ENCODE data around the gene ATP8B4. TPM values are rescaled to one million over a fixed set of nuclear protein-coding genes. Genes with fewer than 3 reads are reported as not detected.
A peak's percentile ranks its signal among the peaks of the same experiment; 100 is the strongest.

The ATP8B4 gene
- total RNA-seq, 4 donors from 2014 or later = 2.7 to 6.3 (median 3.7) TPM

DNA sequence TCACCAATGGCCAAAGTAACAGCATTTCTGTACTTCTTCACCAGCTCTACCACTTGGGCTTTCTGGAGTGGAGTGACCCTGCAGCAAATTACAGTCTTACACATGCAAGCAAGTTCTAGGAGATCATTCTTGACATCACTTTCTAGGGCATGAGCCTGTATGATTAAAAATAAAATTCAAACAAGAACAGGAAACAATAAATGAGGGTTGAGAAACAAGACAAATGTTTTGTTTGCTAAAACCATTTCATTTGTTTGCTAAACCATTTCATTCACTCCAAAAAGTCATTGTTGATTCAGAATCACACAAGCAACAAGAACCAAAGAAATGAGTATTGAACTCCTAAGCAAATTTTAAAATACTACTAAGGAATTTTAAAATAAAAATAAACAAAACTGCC, 220.9 kb downstream of the ATP8B4 start:
- no peak for TF ChIP-seq EP300 (IDR thresholded peaks at IDR 0.05)
- no peak for TF ChIP-seq POLR2AphosphoS5 (IDR thresholded peaks at IDR 0.05)
- TF ChIP-seq, protein P1, sequence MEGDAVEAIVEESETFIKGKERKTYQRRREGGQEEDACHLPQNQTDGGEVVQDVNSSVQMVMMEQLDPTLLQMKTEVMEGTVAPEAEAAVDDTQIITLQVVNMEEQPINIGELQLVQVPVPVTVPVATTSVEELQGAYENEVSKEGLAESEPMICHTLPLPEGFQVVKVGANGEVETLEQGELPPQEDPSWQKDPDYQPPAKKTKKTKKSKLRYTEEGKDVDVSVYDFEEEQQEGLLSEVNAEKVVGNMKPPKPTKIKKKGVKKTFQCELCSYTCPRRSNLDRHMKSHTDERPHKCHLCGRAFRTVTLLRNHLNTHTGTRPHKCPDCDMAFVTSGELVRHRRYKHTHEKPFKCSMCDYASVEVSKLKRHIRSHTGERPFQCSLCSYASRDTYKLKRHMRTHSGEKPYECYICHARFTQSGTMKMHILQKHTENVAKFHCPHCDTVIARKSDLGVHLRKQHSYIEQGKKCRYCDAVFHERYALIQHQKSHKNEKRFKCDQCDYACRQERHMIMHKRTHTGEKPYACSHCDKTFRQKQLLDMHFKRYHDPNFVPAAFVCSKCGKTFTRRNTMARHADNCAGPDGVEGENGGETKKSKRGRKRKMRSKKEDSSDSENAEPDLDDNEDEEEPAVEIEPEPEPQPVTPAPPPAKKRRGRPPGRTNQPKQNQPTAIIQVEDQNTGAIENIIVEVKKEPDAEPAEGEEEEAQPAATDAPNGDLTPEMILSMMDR (IDR thresholded peaks at IDR 0.05) = no peak
- no peak for TF ChIP-seq POLR2A (IDR thresholded peaks at IDR 0.05; ENCODE audit: low read depth)
- intact Hi-C loops (cut with DNase I) = no loop called here
- no peak for DNase-seq (ENCODE audit: extremely low spot score)
- Histone ChIP-seq H3K9me3 (no peaks in the 10 kb centered on the region), H3K4me3 (no peak overlapping the region), H3K27me3 (no peaks in the 10 kb centered on the region), H3K4me1 (peaks cover 14 to 60% (median 42%) of the 10 kb centered on the region in 4 donors), H3K36me3 (no peaks in the 10 kb centered on the region), H3K27ac (replicated peaks in 1 of 4) (peak overlapping the region in 1 of 4 donors; percentile 1)

DNA sequence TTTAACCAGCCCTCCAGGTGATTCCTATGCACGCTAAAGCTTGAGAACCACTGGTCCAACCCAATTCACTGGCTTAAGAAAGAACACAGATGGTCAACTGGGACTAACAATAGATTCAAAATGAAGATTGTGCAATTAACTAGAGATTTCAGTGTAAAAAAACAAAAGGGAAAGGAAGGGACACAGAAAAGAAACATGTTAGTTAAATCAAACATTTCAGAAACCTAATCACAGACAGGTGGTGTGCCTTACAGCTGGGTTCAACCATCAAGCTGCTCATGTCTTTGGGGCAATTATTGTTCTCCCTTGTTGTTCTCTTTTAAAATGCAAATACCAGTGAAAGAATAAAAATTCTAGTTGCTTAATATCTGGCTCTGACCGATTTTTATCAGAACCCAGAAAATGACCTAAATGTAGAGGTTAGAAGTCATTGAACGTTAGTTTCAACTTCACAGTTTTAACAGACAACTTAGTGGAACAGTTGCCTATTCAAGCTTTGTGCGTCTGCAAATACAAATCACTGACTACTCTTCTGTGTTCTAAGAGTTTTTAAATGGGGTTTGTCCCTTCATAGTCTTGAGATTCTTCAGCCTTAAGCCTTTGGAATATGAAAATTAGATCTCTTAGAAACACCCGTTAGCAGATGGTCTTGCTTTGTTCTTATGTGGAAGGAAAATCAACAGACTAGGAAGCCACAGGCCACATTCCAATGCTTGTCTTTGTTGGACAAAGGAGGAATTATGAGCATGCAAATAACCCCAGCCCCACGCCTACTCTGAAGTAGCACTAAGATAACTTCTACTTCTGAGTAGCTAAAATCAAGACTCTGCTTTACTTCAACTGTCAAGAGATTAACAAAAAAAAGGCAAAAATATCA, 223.4 kb downstream of the ATP8B4 start:
- DNase-seq (ENCODE audit: extremely low spot score) = no peak
- Histone ChIP-seq H3K4me1 (peaks cover 7 to 35% (median 17%) of the 10 kb centered on the region in 4 donors), H3K36me3 (no peaks in the 10 kb centered on the region), H3K27me3 (no peaks in the 10 kb centered on the region), H3K4me3 (no peak overlapping the region), H3K27ac (replicated peaks in 1 of 4) (peak overlapping the region; percentile 21 to 48 (median 34)), H3K9me3 (no peaks in the 10 kb centered on the region)
- TF ChIP-seq, protein P1 (IDR thresholded peaks at IDR 0.05) = no peak
- no peak for TF ChIP-seq EP300 (IDR thresholded peaks at IDR 0.05)
- no peak for TF ChIP-seq POLR2AphosphoS5 (IDR thresholded peaks at IDR 0.05)
- TF ChIP-seq POLR2A (IDR thresholded peaks at IDR 0.05; ENCODE audit: low read depth) = no peak
- intact Hi-C loops (cut with DNase I) = no loop called here
- WGBS = 65% methylated on average over 6 of the region's 6 CpGs

DNA sequence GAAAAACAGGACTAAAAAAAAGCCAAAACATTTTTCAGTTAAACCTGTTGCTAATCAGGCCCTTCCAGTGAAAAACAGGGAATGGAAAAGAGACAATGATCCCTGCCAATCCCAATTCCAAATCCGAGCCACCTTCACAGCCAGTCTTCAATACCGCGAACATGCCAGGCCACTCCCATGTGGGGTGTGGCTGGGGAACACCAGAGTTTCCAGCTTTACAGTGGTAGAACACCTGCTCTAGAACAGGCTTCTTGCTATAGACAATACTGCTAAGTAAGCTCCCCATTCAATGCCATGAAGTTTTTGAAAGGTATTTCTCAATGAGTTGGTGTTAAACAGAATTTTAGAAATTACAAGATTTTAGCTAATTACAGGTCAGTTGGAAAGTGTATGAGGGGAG, 228.3 kb downstream of the ATP8B4 start:
- Histone ChIP-seq H3K36me3 (no peaks in the 10 kb centered on the region), H3K9me3 (no peaks in the 10 kb centered on the region), H3K4me1 (peaks cover 2 to 29% (median 22%) of the 10 kb centered on the region in 4 donors), H3K4me3 (no peak overlapping the region), H3K27ac (replicated peaks in 1 of 4) (no peak overlapping the region), H3K27me3 (no peaks in the 10 kb centered on the region)
- WGBS = 92% methylated on average over 3 of the region's 3 CpGs
- DNase-seq (ENCODE audit: extremely low spot score) = no peak
- intact Hi-C loops (cut with DNase I) = no loop called here
- TF ChIP-seq POLR2A (IDR thresholded peaks at IDR 0.05; ENCODE audit: low read depth) (no peak), EP300 (IDR thresholded peaks at IDR 0.05) (no peak), POLR2AphosphoS5 (IDR thresholded peaks at IDR 0.05) (no peak)
- TF ChIP-seq, protein P1 (IDR thresholded peaks at IDR 0.05) = no peak

DNA sequence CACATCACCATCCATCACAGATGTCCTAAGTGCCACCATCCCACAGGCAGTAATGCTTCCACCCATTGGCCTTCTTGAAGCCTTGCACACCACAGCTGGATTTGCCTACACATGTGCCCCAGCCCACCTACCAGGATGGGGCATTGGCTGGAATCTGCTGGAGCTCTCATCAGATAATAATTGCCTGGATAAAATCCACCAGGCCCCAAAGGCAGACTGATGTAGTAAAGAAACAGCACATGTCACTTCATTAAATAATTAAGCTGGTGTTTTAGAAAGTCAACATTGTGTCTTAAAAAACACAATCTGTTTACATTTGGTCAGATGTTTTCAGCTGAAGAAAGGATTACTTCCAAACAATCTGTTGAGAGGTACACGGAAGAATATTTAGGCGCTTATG, 229.5 kb downstream of the ATP8B4 start:
- Histone ChIP-seq H3K4me3 (no peak overlapping the region), H3K36me3 (no peaks in the 10 kb centered on the region), H3K4me1 (peaks cover 2 to 21% (median 16%) of the 10 kb centered on the region in 4 donors), H3K27me3 (no peaks in the 10 kb centered on the region), H3K9me3 (no peaks in the 10 kb centered on the region), H3K27ac (replicated peaks in 1 of 4) (peak overlapping the region; percentile 24 to 55 (median 42))
- 76% methylated on average over 2 of the region's 2 CpGs for WGBS
- intact Hi-C loops (cut with DNase I) = no loop called here
- DNase-seq (ENCODE audit: extremely low spot score) = no peak
- TF ChIP-seq POLR2A (IDR thresholded peaks at IDR 0.05; ENCODE audit: low read depth) (no peak), EP300 (IDR thresholded peaks at IDR 0.05) (no peak), POLR2AphosphoS5 (IDR thresholded peaks at IDR 0.05) (no peak)
- TF ChIP-seq, protein P1 (IDR thresholded peaks at IDR 0.05) = no peak

All from esophagus muscularis mucosa (tissue), 4 donors.